Measurements from ENCODE around the gene PSMC2.

PSMC2 gene

DNA sequence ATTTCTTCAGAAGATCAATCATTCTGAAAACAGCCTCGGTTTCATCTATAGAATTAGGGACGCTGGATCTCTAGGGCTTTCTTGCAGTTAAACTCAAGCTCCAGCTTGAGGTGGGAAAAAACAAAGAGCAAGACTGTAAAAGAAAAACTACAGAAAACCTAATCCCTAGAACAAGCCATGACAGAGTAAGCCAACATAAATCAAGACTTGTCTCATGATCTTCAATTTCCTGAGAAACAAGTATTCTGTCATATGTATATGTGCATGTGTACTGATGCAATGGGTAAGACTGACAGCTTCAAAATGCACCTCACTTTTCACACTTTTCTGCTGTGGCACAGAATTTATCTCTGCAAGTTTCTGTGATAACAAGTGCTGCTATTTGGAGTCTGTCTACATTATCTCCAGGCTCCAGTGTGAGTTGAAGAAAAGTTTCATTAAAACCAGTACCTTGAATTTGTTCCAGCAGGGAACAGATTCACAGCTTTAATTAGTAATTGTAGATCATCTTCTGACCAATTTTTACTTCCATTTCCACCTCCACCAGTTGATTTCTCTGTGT, 31.0 kb upstream of the PSMC2 start:
- TF ChIP-seq, protein P1, sequence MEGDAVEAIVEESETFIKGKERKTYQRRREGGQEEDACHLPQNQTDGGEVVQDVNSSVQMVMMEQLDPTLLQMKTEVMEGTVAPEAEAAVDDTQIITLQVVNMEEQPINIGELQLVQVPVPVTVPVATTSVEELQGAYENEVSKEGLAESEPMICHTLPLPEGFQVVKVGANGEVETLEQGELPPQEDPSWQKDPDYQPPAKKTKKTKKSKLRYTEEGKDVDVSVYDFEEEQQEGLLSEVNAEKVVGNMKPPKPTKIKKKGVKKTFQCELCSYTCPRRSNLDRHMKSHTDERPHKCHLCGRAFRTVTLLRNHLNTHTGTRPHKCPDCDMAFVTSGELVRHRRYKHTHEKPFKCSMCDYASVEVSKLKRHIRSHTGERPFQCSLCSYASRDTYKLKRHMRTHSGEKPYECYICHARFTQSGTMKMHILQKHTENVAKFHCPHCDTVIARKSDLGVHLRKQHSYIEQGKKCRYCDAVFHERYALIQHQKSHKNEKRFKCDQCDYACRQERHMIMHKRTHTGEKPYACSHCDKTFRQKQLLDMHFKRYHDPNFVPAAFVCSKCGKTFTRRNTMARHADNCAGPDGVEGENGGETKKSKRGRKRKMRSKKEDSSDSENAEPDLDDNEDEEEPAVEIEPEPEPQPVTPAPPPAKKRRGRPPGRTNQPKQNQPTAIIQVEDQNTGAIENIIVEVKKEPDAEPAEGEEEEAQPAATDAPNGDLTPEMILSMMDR (conservative IDR thresholded peaks at IDR 0.05; ENCODE audit: low read length): no peak
- no peak overlapping the region for H3K4me3 ChIP-seq (ENCODE audit: low read length)
- DNase-seq (ENCODE audit: low read depth): no peak

GRCh38 chr7:103317009-103317408, 30.4 kb upstream of the PSMC2 start:
- DNase-seq (ENCODE audit: low read depth): no peak
- H3K4me3 ChIP-seq (ENCODE audit: low read length): no peak overlapping the region
- TF ChIP-seq, protein P1 (conservative IDR thresholded peaks at IDR 0.05; ENCODE audit: low read length): no peak

DNA sequence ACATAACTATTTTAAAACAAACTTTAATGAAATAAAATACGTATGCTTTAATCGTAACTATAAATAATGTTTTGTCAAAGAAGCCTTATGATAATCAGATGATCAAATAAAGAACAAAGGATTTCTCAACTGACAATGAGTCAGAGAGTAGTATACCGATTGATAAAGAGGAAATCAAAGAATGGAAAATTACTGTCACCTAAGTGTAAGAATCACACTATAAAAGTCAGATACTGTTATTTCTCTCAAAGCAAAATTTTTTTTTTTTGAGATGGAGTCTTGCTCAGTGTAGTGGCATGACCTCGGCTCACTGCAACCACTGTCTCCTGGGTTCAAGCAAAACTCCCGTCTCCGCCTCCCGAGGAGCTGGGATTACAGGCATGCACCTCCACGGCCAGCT, 21.7 kb upstream of the PSMC2 start:
- DNase-seq (ENCODE audit: low read depth): no peak

GRCh38 chr7:103336761-103337160, 10.7 kb upstream of the PSMC2 start:
- DNase-seq (ENCODE audit: low read depth): no peak
- H3K4me3 ChIP-seq (ENCODE audit: low read length): no peak overlapping the region
- TF ChIP-seq, protein P1 (conservative IDR thresholded peaks at IDR 0.05; ENCODE audit: low read length): no peak

More for the DNA sequence above, 21.7 kb upstream of the PSMC2 start:
- H3K4me3 ChIP-seq (ENCODE audit: low read length): no peak overlapping the region
- TF ChIP-seq, protein P1 (conservative IDR thresholded peaks at IDR 0.05; ENCODE audit: low read length): no peak

- H3K4me3 ChIP-seq (ENCODE audit: low read length): no peak overlapping the region
- TF ChIP-seq, protein P1 (conservative IDR thresholded peaks at IDR 0.05; ENCODE audit: low read length): no peak
- DNase-seq (ENCODE audit: low read depth): no peak
Observed at GRCh38 chr7:103338864-103339263, 8.6 kb upstream of the PSMC2 start.

DNA sequence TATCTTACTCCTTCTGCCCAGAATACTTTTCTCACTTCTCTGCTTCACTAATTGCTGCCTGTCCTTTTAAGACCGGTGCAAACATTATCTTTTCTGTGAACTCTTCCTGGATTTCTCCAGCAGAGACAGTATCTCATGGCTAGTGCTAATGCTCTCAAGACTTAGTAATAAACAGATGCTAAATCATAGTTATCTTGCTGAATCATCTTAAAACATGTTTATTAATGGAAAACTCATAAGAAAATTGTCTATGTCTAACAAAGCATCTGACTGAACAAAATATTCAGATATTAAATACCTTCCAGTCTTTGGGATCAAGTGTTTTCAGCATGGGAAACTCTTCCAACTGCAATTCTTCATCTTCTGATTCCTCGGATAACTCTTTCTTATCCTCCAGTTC, 6.0 kb upstream of the PSMC2 start:
- TF ChIP-seq, protein P1 (conservative IDR thresholded peaks at IDR 0.05; ENCODE audit: low read length): no peak
- no peak overlapping the region for H3K4me3 ChIP-seq (ENCODE audit: low read length)
- no peak for DNase-seq (ENCODE audit: low read depth)

DNA sequence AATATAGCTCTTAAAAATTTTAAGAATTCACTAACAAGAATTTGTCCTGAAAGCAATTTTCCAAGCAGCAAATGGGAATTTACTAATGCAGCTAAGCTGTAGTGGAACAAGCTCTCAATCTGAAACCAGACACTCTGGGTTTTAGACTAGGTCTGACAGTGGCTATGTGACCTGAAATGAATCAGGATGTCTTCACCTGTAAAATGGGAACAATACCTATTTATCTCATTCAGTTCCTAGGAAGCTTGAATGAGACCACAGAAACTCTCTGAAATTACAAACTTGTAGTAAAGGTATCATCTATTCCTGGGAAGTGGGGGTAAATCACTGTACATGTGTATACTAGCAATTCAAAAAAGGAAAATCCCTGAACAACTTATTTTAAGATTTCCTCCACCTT, 4.1 kb upstream of the PSMC2 start:
- DNase-seq (ENCODE audit: low read depth): no peak
- TF ChIP-seq, protein P1 (conservative IDR thresholded peaks at IDR 0.05; ENCODE audit: low read length): no peak
- H3K4me3 ChIP-seq (ENCODE audit: low read length): peak overlapping the region; percentile 91
